Pancreas (tissue), 10 donors: ENCODE measurements around the gene BMERB1. TPM values are rescaled to one million over a fixed set of nuclear protein-coding genes. Genes with fewer than 3 reads are reported as not detected.

Source experiments
- ATAC-seq, 4 donors: fragments of 200-7000 bp; cut with Tn5 transposase; one replicate each; pipeline versions ENCODE4 v1.8.0 to v1.9.1; 2020; ENCODE audit warnings: mild to moderate bottlenecking in 4 of 4, moderate library complexity in 4 of 4
- DNase-seq, 6 donors: peaks; one replicate each; pipeline ENCODE4 v3.0.0-alpha.2; 2020
- FAIRE-seq: peaks from 2 replicates; lab custom pipeline; 2012; peaks lifted over from hg19 to GRCh38; lab: Jason Lieb, UNC
- H3K27ac ChIP-seq, 4 donors: fragments of 200-600 bp; sonication (generic); 1 replicate in 3 of 4; 2 replicates in 1 of 4; pipeline versions ENCODE4 v1.5.0 to v1.8.0; 2020
- H3K27me3 ChIP-seq, 4 donors: fragments of 200-600 bp; one replicate each; pipeline ENCODE4 v1.8.0; 2021
- H3K36me3 ChIP-seq, 3 donors: fragments of 200-600 bp; sonication (generic) in 1 of 3; one replicate each; pipeline versions ENCODE4 v1.5.0 to v1.8.0; 2020 to 2021
- H3K4me1 ChIP-seq, 3 donors: fragments of 200-600 bp; one replicate each; pipeline ENCODE4 v1.8.0; 2021
- H3K4me3 ChIP-seq, 4 donors: fragments of 200-600 bp; sonication (generic) in 2 of 4; one replicate each; pipeline versions ENCODE4 v1.5.0 to v1.8.0; 2020 to 2021
- H3K9me3 ChIP-seq, 4 donors: fragments of 200-600 bp; one replicate each; pipeline ENCODE4 v1.8.0; 2021
- CTCF ChIP-seq, 4 donors: fragments of 200-600 bp; sonication (generic) in 3 of 4; IDR thresholded peaks; one replicate each; pipeline versions ENCODE4 v1.5.0 to v1.8.0; 2021; ENCODE audit warnings: antibody characterized with exemption in 4 of 4
- WGBS, 2 donors: extraction: QIAGEN DNeasy Blood & Tissue Kit; methylation state at CpG; one replicate each; pipeline ENCODE4 v1.1.7; 2013; 5-methylcytosine and 5-hydroxymethylcytosine counted together
- intact Hi-C, 3 donors: fragments of 100-400 bp; cut with DNase I; formaldehyde crosslinking; loops; one replicate each; pipeline versions ENCODE4 v1.11.1 to v1.14.2; 2022
- polyA plus RNA-seq, 2 donors: library from polyadenylated mRNA; stranded (reverse); fragments of 200-250 nt; gene quantifications; one replicate each; pipeline ENCODE4 v1.2.3, GENCODE V29; 2013
- total RNA-seq, 6 donors: library from RNA; stranded (reverse); fragmentation: NEBNext Ultra II Directional in 4 of 6; extraction: Animal tissue kit (Norgen Biotek cat#: 25700) in 4 of 6; gene quantifications; one replicate each; pipeline versions ENCODE4 v1.2.1 to v1.2.4, GENCODE V29; 2021 to 2023
- donor health status: healthy with polysubstance abuse.
- donor health status: DM: no; HTN: no; CAD: no; lungs with moderate emphysema.
- donor health status: DM: no; HTN: no; CAD: no.
- donor health status: control.
- donor health status: control.
- donor health status: Bipolar disorder and iron deficiency.
- donor health status: DM: yes; HTN: yes; CAD: no.
- donor health status: DM: no; HTN: no; CAD: no.
- donor health status: DM: no; HTN: no; CAD: no.
- donor health status: DM: yes; HTN: yes; CAD: no.

The BMERB1 gene
- total and polyA plus RNA-seq, 8 donors: 10.3 to 21.7 (median 17.5) TPM

GRCh38 chr16:15536843-15537242 is 102.5 kb downstream of the BMERB1 start:
- H3K4me3 ChIP-seq: no peak overlapping the region
- intact Hi-C loops: no loop called here
- no peaks in the 10 kb centered on the region for H3K4me1 ChIP-seq
- no peak overlapping the region for H3K27ac ChIP-seq
- H3K9me3 ChIP-seq: no peaks in the 10 kb centered on the region
- FAIRE-seq (no peak), DNase-seq (no peak), ATAC-seq (no peak)
- no peaks in the 10 kb centered on the region for H3K36me3 ChIP-seq
- no peak for TF ChIP-seq CTCF (IDR thresholded peaks at IDR 0.05)
- 81 to 87% methylated on average over 7 of the region's 7 CpGs for WGBS, 2 donors
- H3K27me3 ChIP-seq: no peaks in the 10 kb centered on the region

- Histone ChIP-seq H3K27me3 (no peaks in the 10 kb centered on the region), H3K27ac (no peak overlapping the region), H3K9me3 (no peaks in the 10 kb centered on the region), H3K36me3 (no peaks in the 10 kb centered on the region), H3K4me1 (peaks cover 0 to 1% (median 0%) of the 10 kb centered on the region in 3 donors), H3K4me3 (no peak overlapping the region)
- TF ChIP-seq CTCF (IDR thresholded peaks at IDR 0.05): no peak
- FAIRE-seq (no peak), DNase-seq (no peak), ATAC-seq (no peak)
- 76 to 89% methylated on average over 5 of the region's 5 CpGs for WGBS, 2 donors
- intact Hi-C loops: no loop called here
Observed at GRCh38 chr16:15538507-15538906, 104.1 kb downstream of the BMERB1 start.

- Histone ChIP-seq H3K36me3 (no peaks in the 10 kb centered on the region), H3K4me3 (no peak overlapping the region), H3K27ac (no peak overlapping the region), H3K9me3 (no peaks in the 10 kb centered on the region), H3K4me1 (peaks cover 0 to 8% (median 6%) of the 10 kb centered on the region in 3 donors), H3K27me3 (no peaks in the 10 kb centered on the region)
- WGBS, 2 donors: 87 to 94% methylated on average over 8 of the region's 8 CpGs
- intact Hi-C loops: no loop called here
- no peak for TF ChIP-seq CTCF (IDR thresholded peaks at IDR 0.05)
- DNase-seq (no peak), FAIRE-seq (no peak), ATAC-seq (no peak)
Observed at GRCh38 chr16:15539197-15539596, 104.8 kb downstream of the BMERB1 start.

- 95 to 98% methylated on average over 7 of the region's 7 CpGs for WGBS, 2 donors
Observed at GRCh38 chr16:15542261-15542660, 107.9 kb downstream of the BMERB1 start.

More at GRCh38 chr16:15542261-15542660, 107.9 kb downstream of the BMERB1 start:
- H3K27ac ChIP-seq: no peak overlapping the region
- H3K27me3 ChIP-seq: no peaks in the 10 kb centered on the region
- ATAC-seq (no peak), FAIRE-seq (no peak), DNase-seq (no peak)
- peaks cover 0 to 9% (median 8%) of the 10 kb centered on the region in 3 donors for H3K4me1 ChIP-seq
- no peaks in the 10 kb centered on the region for H3K9me3 ChIP-seq
- no peak overlapping the region for H3K4me3 ChIP-seq
- no peak for TF ChIP-seq CTCF (IDR thresholded peaks at IDR 0.05)
- H3K36me3 ChIP-seq: no peaks in the 10 kb centered on the region
- intact Hi-C loops: no loop called here
